T-helper 2 cell treated with Interferon-gamma antibody and Interleukin-4, amounts not matched to agents 100 ng/mL and 5 ng/mL, for 36 hours (primary cell): ENCODE measurements around the gene CD19. TPM values are rescaled to one million over a fixed set of nuclear protein-coding genes. Genes with fewer than 3 reads are reported as not detected.
"Not testable (repeated sequence)": the region's sequence is repeated elsewhere in the genome, so short reads cannot be mapped to it uniquely, and the experiment has no call there.

ENCODE experiments used
- intact Hi-C: fragments of 100-400 bp; cut with micrococcal nuclease; formaldehyde crosslinking; loops from one replicate; pipeline ENCODE4 v1.15.1; 2023
- total RNA-seq: library from RNA; stranded (reverse); gene quantifications from 2 replicates; pipeline ENCODE4 v1.2.3, GENCODE V29; 2022

The CD19 gene
- not detected in 2 replicates for total RNA-seq

GRCh38 chr16:28931801-28932225 is at the start of gene CD19:
Gene CD19 (plus strand): TSS chr16:28931971. CDS start chr16:28932001, 30 bp downstream.
- intact Hi-C loops = no loop called here

- intact Hi-C loops = loop anchor here (5.0 kb wide), 1 partner anchor 55 kb away; no protein-coding TSS in a partner anchor
Measured at GRCh38 chr16:28882551-28883160, 49.1 kb upstream of the CD19 start.

GRCh38 chr16:28883221-28883996 is 48.4 kb upstream of the CD19 start:
- intact Hi-C loops = loop anchor here (5.0 kb wide), 1 partner anchor 54 kb away; no protein-coding TSS in a partner anchor

GRCh38 chr16:28884045-28884444 is 47.7 kb upstream of the CD19 start:
- intact Hi-C loops = loop anchor here (5.0 kb wide), 1 partner anchor 53 kb away; no protein-coding TSS in a partner anchor

GRCh38 chr16:28886945-28887344 is 44.8 kb upstream of the CD19 start:
- intact Hi-C loops = no loop called here

- intact Hi-C loops = not testable (repeated sequence)
Measured at GRCh38 chr16:28890355-28890754, 41.4 kb upstream of the CD19 start.

GRCh38 chr16:28891964-28892890 is 39.5 kb upstream of the CD19 start:
- intact Hi-C loops = no loop called here

GRCh38 chr16:28893291-28893690 is 38.5 kb upstream of the CD19 start:
- intact Hi-C loops = no loop called here

- intact Hi-C loops = no loop called here
Measured at GRCh38 chr16:28895609-28896008, 36.2 kb upstream of the CD19 start.

GRCh38 chr16:28897826-28898225 is 33.9 kb upstream of the CD19 start:
- intact Hi-C loops = no loop called here

- intact Hi-C loops = no loop called here
Measured at GRCh38 chr16:28898266-28898665, 33.5 kb upstream of the CD19 start.

GRCh38 chr16:28898942-28899341 is 32.8 kb upstream of the CD19 start:
- intact Hi-C loops = no loop called here

- intact Hi-C loops = no loop called here
Measured at GRCh38 chr16:28899882-28900590, 31.7 kb upstream of the CD19 start.

- intact Hi-C loops = no loop called here
Measured at GRCh38 chr16:28900601-28901000, 31.2 kb upstream of the CD19 start.

GRCh38 chr16:28901862-28902261 is 29.9 kb upstream of the CD19 start:
- intact Hi-C loops = no loop called here

GRCh38 chr16:28902909-28903308 is 28.9 kb upstream of the CD19 start:
- intact Hi-C loops = no loop called here

- intact Hi-C loops = no loop called here
Measured at GRCh38 chr16:28903344-28904042, 28.3 kb upstream of the CD19 start.

- intact Hi-C loops = no loop called here
Measured at GRCh38 chr16:28904363-28904762, 27.4 kb upstream of the CD19 start.

- intact Hi-C loops = no loop called here
Measured at GRCh38 chr16:28904828-28905227, 26.9 kb upstream of the CD19 start.

GRCh38 chr16:28905229-28905754 is 26.5 kb upstream of the CD19 start:
- intact Hi-C loops = no loop called here
